ENCODE measurements around the gene NCAPG2.

NCAPG2 gene

GRCh38 chr7:158618745-158619140, 85.9 kb downstream of the NCAPG2 start:
- H3K9ac ChIP-seq (ENCODE audit: low read length): no peak overlapping the region
- no peaks in the 10 kb centered on the region for H3K9me3 ChIP-seq (ENCODE audit: control insufficient read depth, low read length)
- no peak overlapping the region for H3K4me3 ChIP-seq (ENCODE audit: low read length)
- H3K4me1 ChIP-seq (ENCODE audit: control insufficient read depth, insufficient read depth, low read length): peaks cover 8% of the 10 kb centered on the region
- DNase-seq (ENCODE audit: low read depth): no peak
- no peaks in the 10 kb centered on the region for H3K27me3 ChIP-seq (replicated peaks; ENCODE audit: control insufficient read depth, insufficient read depth, low read length)
- H3K36me3 ChIP-seq (ENCODE audit: control insufficient read depth, insufficient read depth, low read length, severe bottlenecking): no peaks in the 10 kb centered on the region

DNA sequence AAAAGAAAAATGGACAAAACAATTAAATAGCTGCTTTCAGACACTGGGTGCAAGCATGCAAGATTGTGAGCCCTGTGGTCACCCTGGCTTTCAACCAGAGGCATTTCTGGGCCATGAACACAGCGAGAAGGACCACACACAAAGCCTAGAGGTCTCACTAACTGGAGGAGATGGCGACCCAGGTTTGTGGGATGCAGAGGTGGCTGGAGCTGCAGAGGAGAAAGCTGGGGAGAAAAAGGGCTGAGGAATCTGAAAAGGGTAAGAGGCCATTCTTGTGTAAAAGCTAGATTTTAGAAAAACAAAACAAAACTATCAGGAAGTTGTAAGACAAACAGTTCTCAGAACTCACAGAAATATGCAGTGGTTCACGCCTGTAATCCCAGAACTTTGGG, 86.9 kb downstream of the NCAPG2 start:
- H3K9ac ChIP-seq (ENCODE audit: low read length): no peak overlapping the region
- peak; percentile 15 for DNase-seq (ENCODE audit: low read depth)
- H3K9me3 ChIP-seq (ENCODE audit: control insufficient read depth, low read length): no peaks in the 10 kb centered on the region
- peaks cover 8% of the 10 kb centered on the region for H3K4me1 ChIP-seq (ENCODE audit: control insufficient read depth, insufficient read depth, low read length)
- H3K27me3 ChIP-seq (replicated peaks; ENCODE audit: control insufficient read depth, insufficient read depth, low read length): no peaks in the 10 kb centered on the region
- H3K36me3 ChIP-seq (ENCODE audit: control insufficient read depth, insufficient read depth, low read length, severe bottlenecking): no peaks in the 10 kb centered on the region
- H3K4me3 ChIP-seq (ENCODE audit: low read length): no peak overlapping the region

GRCh38 chr7:158616050-158616449, 88.6 kb downstream of the NCAPG2 start:
- no peak for DNase-seq (ENCODE audit: low read depth)
- Histone ChIP-seq H3K4me3 (ENCODE audit: low read length) (no peak overlapping the region), H3K9ac (ENCODE audit: low read length) (no peak overlapping the region), H3K4me1 (ENCODE audit: control insufficient read depth, insufficient read depth, low read length) (peaks cover 8% of the 10 kb centered on the region), H3K9me3 (ENCODE audit: control insufficient read depth, low read length) (no peaks in the 10 kb centered on the region), H3K36me3 (ENCODE audit: control insufficient read depth, insufficient read depth, low read length, severe bottlenecking) (no peaks in the 10 kb centered on the region), H3K27me3 (replicated peaks; ENCODE audit: control insufficient read depth, insufficient read depth, low read length) (no peaks in the 10 kb centered on the region)

DNA sequence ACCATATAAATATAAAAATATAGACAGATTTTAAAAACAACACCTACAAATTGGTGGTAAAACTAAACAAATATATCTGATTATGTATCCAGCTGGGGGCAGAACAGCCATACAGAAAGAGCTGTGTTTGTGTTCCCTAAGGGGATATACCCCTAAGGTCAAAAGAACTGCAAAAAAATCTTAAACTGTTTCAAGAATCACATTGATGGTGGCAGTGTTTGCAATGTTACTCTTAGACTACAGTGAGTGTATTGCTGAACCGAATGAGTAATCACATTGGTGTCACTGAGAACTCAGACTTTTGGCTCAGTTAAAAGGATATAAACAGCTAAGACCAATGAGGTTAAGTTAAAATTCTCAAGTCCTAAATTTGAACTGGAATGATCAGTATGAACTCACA, 89.9 kb downstream of the NCAPG2 start:
- peak; percentile 68 for DNase-seq (ENCODE audit: low read depth)
- Histone ChIP-seq H3K9ac (ENCODE audit: low read length) (no peak overlapping the region), H3K4me1 (ENCODE audit: control insufficient read depth, insufficient read depth, low read length) (peaks cover 8% of the 10 kb centered on the region), H3K4me3 (ENCODE audit: low read length) (no peak overlapping the region), H3K36me3 (ENCODE audit: control insufficient read depth, insufficient read depth, low read length, severe bottlenecking) (no peaks in the 10 kb centered on the region), H3K27me3 (replicated peaks; ENCODE audit: control insufficient read depth, insufficient read depth, low read length) (no peaks in the 10 kb centered on the region), H3K9me3 (ENCODE audit: control insufficient read depth, low read length) (no peaks in the 10 kb centered on the region)

- Histone ChIP-seq H3K9me3 (ENCODE audit: control insufficient read depth, low read length) (no peaks in the 10 kb centered on the region), H3K9ac (ENCODE audit: low read length) (no peak overlapping the region), H3K36me3 (ENCODE audit: control insufficient read depth, insufficient read depth, low read length, severe bottlenecking) (no peaks in the 10 kb centered on the region), H3K27me3 (replicated peaks; ENCODE audit: control insufficient read depth, insufficient read depth, low read length) (no peaks in the 10 kb centered on the region), H3K4me3 (ENCODE audit: low read length) (no peak overlapping the region), H3K4me1 (ENCODE audit: control insufficient read depth, insufficient read depth, low read length) (peaks cover 8% of the 10 kb centered on the region)
- no peak for DNase-seq (ENCODE audit: low read depth)
Measured at GRCh38 chr7:158613481-158613880, 91.1 kb downstream of the NCAPG2 start.

GRCh38 chr7:158612546-158612945, 92.1 kb downstream of the NCAPG2 start:
- no peaks in the 10 kb centered on the region for H3K36me3 ChIP-seq (ENCODE audit: control insufficient read depth, insufficient read depth, low read length, severe bottlenecking)
- no peak for DNase-seq (ENCODE audit: low read depth)
- H3K9me3 ChIP-seq (ENCODE audit: control insufficient read depth, low read length): no peaks in the 10 kb centered on the region
- H3K27me3 ChIP-seq (replicated peaks; ENCODE audit: control insufficient read depth, insufficient read depth, low read length): no peaks in the 10 kb centered on the region
- H3K4me1 ChIP-seq (ENCODE audit: control insufficient read depth, insufficient read depth, low read length): peaks cover 8% of the 10 kb centered on the region
- H3K4me3 ChIP-seq (ENCODE audit: low read length): no peak overlapping the region
- H3K9ac ChIP-seq (ENCODE audit: low read length): no peak overlapping the region

DNA sequence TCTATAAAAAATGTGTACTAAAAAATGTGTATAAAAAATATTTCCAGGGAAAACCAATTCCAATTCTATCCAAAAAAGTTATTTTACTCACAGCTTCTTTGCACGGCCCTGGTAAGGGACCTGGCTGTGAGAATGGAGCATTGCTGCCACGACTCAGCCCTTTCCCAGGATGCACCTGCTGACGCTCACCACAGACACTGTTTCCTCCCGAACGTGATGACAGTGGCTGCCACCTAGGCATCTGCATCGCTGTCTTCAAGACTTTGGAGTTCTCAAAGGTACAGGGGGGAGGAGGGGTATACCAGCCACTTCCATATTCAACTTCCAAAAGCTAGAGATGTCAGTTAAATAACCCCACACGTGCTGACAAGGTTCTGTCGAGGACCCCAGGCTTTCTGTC, 93.1 kb downstream of the NCAPG2 start:
- no peak for DNase-seq (ENCODE audit: low read depth)
- H3K4me3 ChIP-seq (ENCODE audit: low read length): no peak overlapping the region
- no peaks in the 10 kb centered on the region for H3K9me3 ChIP-seq (ENCODE audit: control insufficient read depth, low read length)
- H3K9ac ChIP-seq (ENCODE audit: low read length): no peak overlapping the region
- no peaks in the 10 kb centered on the region for H3K36me3 ChIP-seq (ENCODE audit: control insufficient read depth, insufficient read depth, low read length, severe bottlenecking)
- no peaks in the 10 kb centered on the region for H3K27me3 ChIP-seq (replicated peaks; ENCODE audit: control insufficient read depth, insufficient read depth, low read length)
- H3K4me1 ChIP-seq (ENCODE audit: control insufficient read depth, insufficient read depth, low read length): peaks cover 8% of the 10 kb centered on the region

- Histone ChIP-seq H3K36me3 (ENCODE audit: control insufficient read depth, insufficient read depth, low read length, severe bottlenecking) (no peaks in the 10 kb centered on the region), H3K27me3 (replicated peaks; ENCODE audit: control insufficient read depth, insufficient read depth, low read length) (no peaks in the 10 kb centered on the region), H3K9me3 (ENCODE audit: control insufficient read depth, low read length) (no peaks in the 10 kb centered on the region), H3K9ac (ENCODE audit: low read length) (no peak overlapping the region), H3K4me3 (ENCODE audit: low read length) (no peak overlapping the region), H3K4me1 (ENCODE audit: control insufficient read depth, insufficient read depth, low read length) (peaks cover under 1% of the 10 kb centered on the region)
- no peak for DNase-seq (ENCODE audit: low read depth)
Measured at GRCh38 chr7:158609313-158609974, 95.2 kb downstream of the NCAPG2 start.

- Histone ChIP-seq H3K9me3 (ENCODE audit: control insufficient read depth, low read length) (no peaks in the 10 kb centered on the region), H3K9ac (ENCODE audit: low read length) (no peak overlapping the region), H3K27me3 (replicated peaks; ENCODE audit: control insufficient read depth, insufficient read depth, low read length) (no peaks in the 10 kb centered on the region), H3K36me3 (ENCODE audit: control insufficient read depth, insufficient read depth, low read length, severe bottlenecking) (no peaks in the 10 kb centered on the region), H3K4me1 (ENCODE audit: control insufficient read depth, insufficient read depth, low read length) (no peaks in the 10 kb centered on the region), H3K4me3 (ENCODE audit: low read length) (no peak overlapping the region)
- no peak for DNase-seq (ENCODE audit: low read depth)
Measured at GRCh38 chr7:158607563-158607962, 97.0 kb downstream of the NCAPG2 start.

DNA sequence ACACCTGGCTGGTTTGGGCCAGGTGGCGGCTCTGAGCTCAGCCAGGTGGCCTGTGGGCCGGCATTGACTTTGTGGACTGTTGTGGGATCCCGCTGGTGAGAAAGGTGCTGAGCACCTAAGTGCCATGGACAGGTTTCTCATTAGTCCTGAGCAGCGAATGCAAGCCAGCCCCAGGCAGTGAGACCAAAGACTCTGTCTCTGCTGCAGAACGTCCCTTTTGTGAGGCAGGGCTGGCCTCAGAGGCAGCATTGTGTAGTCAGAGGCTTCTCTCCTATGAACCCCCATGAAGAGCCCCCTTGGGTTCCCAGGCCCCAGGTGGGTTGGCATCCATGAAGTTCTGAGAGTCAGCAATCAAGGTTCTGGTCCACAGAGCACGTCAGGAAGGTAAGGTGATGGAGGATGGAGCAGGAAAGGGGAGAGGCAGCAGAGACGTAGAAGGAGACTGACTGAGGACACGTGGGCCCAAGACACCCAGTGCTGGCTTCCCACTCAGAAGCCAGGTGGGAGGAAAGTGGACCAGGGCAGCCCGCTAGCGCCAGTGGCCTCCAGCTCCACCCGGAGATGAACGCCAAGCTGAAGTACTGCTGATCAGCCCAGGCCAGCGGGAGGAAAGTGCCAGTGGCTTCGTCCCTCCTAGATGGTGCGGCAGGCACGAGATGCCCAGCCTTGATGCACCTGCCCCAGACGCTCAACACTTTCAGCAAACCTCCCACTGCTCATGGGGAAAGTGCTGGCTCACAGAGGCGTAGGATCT, 97.8 kb downstream of the NCAPG2 start:
- H3K9me3 ChIP-seq (ENCODE audit: control insufficient read depth, low read length): no peaks in the 10 kb centered on the region
- no peaks in the 10 kb centered on the region for H3K27me3 ChIP-seq (replicated peaks; ENCODE audit: control insufficient read depth, insufficient read depth, low read length)
- no peaks in the 10 kb centered on the region for H3K4me1 ChIP-seq (ENCODE audit: control insufficient read depth, insufficient read depth, low read length)
- no peak for DNase-seq (ENCODE audit: low read depth)
- no peak overlapping the region for H3K4me3 ChIP-seq (ENCODE audit: low read length)
- H3K9ac ChIP-seq (ENCODE audit: low read length): no peak overlapping the region
- H3K36me3 ChIP-seq (ENCODE audit: control insufficient read depth, insufficient read depth, low read length, severe bottlenecking): no peaks in the 10 kb centered on the region

- no peak overlapping the region for H3K9ac ChIP-seq (ENCODE audit: low read length)
Measured at GRCh38 chr7:158606129-158606528, 98.5 kb downstream of the NCAPG2 start.

More at GRCh38 chr7:158606129-158606528, 98.5 kb downstream of the NCAPG2 start:
- Histone ChIP-seq H3K36me3 (ENCODE audit: control insufficient read depth, insufficient read depth, low read length, severe bottlenecking) (no peaks in the 10 kb centered on the region), H3K9me3 (ENCODE audit: control insufficient read depth, low read length) (no peaks in the 10 kb centered on the region), H3K4me1 (ENCODE audit: control insufficient read depth, insufficient read depth, low read length) (no peaks in the 10 kb centered on the region), H3K4me3 (ENCODE audit: low read length) (no peak overlapping the region), H3K27me3 (replicated peaks; ENCODE audit: control insufficient read depth, insufficient read depth, low read length) (no peaks in the 10 kb centered on the region)
- peak; percentile 9 for DNase-seq (ENCODE audit: low read depth)

Measured in adipocyte (in vitro differentiated cells).